Measurements from ENCODE around the gene CSRP1.

DNA sequence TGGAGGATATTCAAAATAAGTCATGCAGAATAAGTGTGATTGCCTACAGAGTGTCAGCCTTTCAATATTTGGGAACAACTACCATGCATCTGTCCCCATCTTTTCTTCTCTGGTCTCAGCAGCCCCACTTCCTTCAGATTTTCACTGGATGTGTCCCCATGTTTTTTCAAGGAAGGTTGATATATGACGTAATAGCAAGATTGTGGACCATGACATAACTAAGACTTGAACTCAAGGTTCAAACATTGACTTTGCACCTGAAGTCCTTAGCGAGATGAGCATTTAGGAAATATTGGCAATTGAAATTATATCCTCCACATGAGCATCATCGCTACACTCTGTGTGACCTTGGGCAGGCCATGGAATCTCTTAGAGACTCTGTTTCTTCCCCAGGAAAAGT is 37.8 kb upstream of the CSRP1 start:
- TF ChIP-seq, protein P1, sequence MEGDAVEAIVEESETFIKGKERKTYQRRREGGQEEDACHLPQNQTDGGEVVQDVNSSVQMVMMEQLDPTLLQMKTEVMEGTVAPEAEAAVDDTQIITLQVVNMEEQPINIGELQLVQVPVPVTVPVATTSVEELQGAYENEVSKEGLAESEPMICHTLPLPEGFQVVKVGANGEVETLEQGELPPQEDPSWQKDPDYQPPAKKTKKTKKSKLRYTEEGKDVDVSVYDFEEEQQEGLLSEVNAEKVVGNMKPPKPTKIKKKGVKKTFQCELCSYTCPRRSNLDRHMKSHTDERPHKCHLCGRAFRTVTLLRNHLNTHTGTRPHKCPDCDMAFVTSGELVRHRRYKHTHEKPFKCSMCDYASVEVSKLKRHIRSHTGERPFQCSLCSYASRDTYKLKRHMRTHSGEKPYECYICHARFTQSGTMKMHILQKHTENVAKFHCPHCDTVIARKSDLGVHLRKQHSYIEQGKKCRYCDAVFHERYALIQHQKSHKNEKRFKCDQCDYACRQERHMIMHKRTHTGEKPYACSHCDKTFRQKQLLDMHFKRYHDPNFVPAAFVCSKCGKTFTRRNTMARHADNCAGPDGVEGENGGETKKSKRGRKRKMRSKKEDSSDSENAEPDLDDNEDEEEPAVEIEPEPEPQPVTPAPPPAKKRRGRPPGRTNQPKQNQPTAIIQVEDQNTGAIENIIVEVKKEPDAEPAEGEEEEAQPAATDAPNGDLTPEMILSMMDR (IDR thresholded peaks at IDR 0.05) = no peak
- TF ChIP-seq POLR2A (IDR thresholded peaks at IDR 0.05) = no peak
